HG03103 (cell line): ENCODE measurements around the gene SRSF3.
A peak's percentile ranks its signal among the peaks of the same experiment; 100 is the strongest.

Experiments
- ATAC-seq: cut with Tn5 transposase; IDR thresholded peaks from one replicate; pipeline ENCODE4 v1.9.1; 2021; ENCODE audit warnings: low read depth; ENCODE audit not compliant: unreplicated experiment

SRSF3 gene

GRCh38 chr6:36594029-36594815 is at the start of gene SRSF3:
Gene SRSF3, plus strand, starts transcription at chr6:36594362. Its CDS starts 2,401 bp downstream, at chr6:36596763.
- ATAC-seq: peak; percentile 84

DNA sequence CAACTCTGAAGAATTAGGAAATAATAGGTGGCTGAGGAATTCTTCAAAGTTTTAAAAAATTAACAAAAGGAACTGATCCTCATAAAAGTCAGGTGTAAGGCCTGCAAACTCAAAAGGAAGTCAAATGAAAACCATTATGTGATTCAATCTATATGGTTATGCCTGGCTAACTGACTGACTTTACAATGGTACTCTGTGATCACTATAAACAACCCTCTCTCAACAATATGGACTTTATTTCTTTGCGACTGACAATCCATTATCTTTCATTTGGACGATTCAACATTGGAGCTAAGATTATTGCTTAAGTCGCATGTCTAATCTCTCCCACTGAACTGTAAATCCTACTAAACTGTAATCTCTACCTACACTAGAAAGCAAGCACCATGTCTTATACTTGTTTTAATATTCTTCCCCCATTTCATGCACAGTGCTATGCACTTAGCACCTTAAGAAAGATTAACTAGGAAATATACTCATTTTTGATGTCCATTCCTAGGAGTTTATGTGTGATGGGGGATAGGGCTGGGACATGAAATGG is 48.3 kb upstream of the SRSF3 start:
- ATAC-seq: no peak

- no peak for ATAC-seq
Observed at GRCh38 chr6:36546308-36546919, 47.7 kb upstream of the SRSF3 start.

- peak; percentile 59 for ATAC-seq
Observed at GRCh38 chr6:36546920-36547645, 47.1 kb upstream of the SRSF3 start, which contains the start of gene STK38. Gene STK38, minus strand, starts transcription at chr6:36547479. Its CDS starts 7,277 bp downstream, at chr6:36540202.

DNA sequence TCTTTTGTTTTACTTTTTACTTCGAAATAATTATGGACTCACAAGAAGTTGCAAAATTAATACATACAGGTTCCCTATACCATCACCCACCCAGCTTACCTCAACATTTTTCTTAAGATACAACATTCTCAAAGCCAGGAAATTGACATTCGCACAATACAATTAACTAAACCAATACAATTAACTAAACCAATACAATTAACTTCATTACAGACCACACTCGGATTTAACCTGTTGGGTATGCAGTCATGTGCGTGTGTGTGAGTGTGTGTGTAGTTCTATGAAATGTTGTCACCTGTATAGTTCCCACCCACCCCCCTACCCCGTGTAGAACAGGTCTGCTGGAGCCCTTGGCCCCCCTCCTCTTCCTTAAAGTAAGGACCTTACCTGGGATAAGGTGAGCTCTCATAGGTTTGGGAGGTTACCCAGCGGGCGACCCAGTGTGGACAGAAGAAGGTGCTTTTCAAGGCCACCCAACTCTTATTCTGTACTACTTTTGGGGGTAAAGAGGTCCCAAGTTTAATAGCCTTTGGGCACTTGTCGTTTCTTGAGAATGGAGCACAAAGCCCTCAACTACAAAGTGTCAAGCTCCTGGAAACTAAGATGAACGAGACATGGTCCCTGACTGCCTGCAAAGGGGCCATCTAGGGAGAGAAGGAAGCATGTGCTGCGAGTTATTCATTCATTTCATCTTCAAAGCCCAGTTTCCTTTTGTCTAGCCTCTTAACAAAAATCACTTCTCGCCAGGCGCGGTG is 46.3 kb upstream of the SRSF3 start:
- ATAC-seq: no peak

DNA sequence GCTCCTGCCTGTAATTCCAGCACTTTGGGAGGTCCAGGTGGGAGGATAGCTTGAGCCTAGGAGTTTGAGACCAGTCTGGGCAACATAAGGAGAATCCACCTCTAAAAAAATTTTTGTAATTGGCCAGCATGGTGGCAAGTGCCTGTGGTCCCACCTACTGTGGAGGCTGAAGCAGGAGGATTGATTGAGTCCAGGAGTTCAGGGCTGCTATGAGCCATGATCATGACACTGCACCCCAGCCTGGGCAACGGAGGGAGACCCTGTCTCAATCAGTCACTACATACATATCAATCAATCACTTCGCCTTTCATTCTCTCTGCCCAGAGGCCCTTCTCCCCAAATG is 45.8 kb upstream of the SRSF3 start:
- no peak for ATAC-seq

- ATAC-seq: no peak
Observed at GRCh38 chr6:36550473-36551000, 43.6 kb upstream of the SRSF3 start.

DNA sequence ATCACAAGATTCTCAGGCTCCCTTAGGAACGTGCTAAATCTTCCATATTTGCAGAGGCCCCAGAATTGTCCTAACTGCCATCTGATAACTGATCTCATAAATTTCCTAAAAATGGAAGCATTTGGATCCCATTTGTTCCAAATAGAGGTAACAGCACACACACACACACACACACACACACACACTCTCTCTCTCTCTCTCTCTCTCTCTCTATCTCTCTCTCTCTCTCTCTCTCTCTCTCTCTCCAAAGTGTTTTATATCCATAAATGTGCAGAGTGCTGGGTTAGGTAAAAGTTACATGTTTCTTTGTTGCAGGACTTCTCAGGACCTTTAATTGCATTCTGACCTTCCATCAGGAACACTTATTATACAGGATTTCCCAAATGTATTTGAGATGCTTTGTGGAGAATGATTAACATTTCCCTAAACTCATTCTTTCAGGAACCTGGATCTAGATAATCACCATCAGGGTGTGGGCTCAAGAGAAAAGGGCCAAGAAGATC is 38.4 kb upstream of the SRSF3 start:
- no peak for ATAC-seq

DNA sequence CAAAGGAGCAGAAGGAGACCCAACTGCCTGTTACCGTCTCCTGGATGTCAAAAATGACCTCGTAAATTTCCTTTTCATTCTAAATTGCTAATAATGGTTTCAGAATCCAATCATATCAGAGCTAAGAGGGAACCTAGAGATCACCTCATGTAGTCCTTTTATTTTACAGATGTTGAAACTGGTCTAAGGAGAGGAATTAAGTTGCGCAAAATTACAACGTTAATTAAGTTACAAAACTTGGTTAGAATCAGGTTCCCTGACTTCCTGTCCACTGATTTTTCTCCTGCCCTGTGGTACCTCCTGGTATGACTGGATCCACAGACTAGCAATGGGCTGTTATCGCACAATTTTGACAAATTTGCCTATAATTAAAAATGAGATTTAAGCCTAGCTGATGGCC is 37.9 kb upstream of the SRSF3 start:
- ATAC-seq: no peak

DNA sequence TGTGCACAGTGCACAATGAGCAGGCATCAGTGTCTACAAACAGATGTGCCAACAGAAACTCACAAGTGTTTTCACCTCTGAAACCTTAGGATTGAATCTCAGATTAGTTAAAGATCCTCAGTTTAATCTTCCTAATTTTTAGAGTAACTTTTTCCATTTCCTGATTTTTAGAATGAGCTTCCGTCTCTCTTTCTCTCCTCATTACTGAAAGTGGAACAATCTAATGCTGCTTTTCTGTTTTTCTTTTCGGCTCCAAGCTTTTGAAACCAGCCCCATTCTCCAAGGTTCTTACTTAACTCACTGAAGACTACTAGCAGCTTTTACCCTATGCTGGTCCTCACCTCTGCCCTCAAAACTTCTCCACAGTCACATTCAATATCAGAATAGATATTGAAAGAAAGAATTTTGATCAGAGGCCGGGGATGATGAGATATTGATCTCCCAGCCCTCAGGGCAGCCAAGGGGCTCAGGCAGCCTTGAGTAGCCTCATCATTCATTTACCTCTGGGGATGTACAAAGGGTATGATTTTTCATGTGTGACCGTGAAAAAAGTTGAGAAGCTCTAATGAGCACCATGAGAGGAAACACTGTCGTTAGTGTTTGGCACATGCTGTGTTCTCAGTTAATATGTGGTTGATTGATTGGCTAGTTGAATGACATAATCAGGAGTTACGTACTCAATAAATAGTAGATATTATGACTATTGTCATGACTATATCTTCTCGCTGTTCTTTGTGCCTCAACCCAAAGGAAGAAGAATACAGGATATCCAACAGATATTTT is 35.0 kb upstream of the SRSF3 start:
- ATAC-seq: no peak

DNA sequence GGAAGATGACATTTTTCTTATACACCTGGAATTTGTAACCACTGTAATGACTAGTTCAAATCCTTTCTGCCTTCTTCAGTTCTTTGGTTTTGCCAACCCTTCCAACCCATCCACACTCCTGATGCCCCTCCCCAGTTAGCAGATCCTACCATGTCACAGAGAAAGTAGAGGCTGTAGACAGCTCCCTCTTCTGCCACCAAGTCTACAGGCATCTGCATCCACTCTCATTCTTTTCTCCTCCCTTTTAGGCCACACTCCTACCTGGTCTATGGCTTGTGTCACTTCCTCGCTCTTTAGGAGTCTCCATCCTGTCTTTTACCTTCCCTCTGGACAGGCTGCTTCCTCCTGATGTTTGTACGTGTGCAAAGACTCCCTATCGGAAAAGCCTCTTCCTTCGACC is 33.3 kb upstream of the SRSF3 start:
- ATAC-seq: no peak

- ATAC-seq: no peak
Observed at GRCh38 chr6:36563237-36563927, 30.8 kb upstream of the SRSF3 start.

DNA sequence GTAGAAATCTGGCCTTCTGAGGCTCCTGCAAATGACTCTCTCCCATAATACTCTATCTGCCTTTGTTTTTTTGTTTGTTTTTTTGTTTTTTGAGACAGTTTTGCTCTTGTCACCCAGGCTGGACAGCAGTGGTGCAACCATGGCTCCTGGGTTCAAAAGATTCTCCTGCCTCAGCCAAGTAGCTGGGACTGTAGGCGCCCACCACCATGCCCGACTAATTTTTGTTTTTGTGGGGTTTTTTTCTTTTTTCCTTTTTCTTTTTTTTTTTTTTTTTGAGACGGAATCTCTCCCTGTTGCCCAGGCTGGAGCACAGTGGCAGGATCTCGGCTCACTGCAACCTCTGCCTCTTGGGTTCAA is 30.3 kb upstream of the SRSF3 start:
- no peak for ATAC-seq

GRCh38 chr6:36566418-36566905 is 27.7 kb upstream of the SRSF3 start:
- ATAC-seq: no peak

DNA sequence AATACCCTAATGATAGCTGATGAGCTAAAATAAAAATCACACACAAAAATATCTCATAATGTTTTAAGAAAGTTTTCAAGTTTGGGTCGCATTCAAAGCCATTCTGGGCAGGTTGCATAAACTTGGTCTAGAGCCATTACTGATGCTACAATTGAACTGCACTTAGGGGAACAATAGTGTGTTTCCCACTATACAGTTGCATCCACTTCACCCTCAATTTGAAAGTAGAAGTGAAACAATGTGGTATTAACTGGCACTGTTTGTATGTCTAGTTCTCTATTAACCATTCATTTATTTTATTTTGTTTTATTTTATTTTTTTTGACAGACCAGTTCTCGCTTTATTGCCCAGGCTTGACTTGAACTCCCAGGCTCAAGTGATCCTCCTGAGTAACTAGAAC is 23.9 kb upstream of the SRSF3 start:
- ATAC-seq: no peak

- ATAC-seq: no peak
Observed at GRCh38 chr6:36571122-36572043, 22.8 kb upstream of the SRSF3 start.
